ENCODE data around the gene MAPK6.

The MAPK6 gene

GRCh38 chr15:52056001-52056400, 37.0 kb downstream of the MAPK6 start:
- no peak for DNase-seq (ENCODE audit: extremely low read depth, insufficient read length)
- Histone ChIP-seq H3K27me3 (replicated peaks; ENCODE audit: control insufficient read depth, insufficient read depth, low read length) (no peaks in the 10 kb centered on the region), H3K4me3 (replicated peaks; ENCODE audit: low read depth, low read length) (no peak overlapping the region), H3K36me3 (ENCODE audit: control insufficient read depth, insufficient read depth, low read length) (peaks cover 14% of the 10 kb centered on the region)
- no peak for TF ChIP-seq CTCF (IDR thresholded peaks at IDR 0.05; ENCODE audit: insufficient read depth, low read length, poor library complexity, severe bottlenecking)

GRCh38 chr15:52056496-52056895, 37.5 kb downstream of the MAPK6 start:
- Histone ChIP-seq H3K4me3 (replicated peaks; ENCODE audit: low read depth, low read length) (no peak overlapping the region), H3K36me3 (ENCODE audit: control insufficient read depth, insufficient read depth, low read length) (peaks cover 13% of the 10 kb centered on the region), H3K27me3 (replicated peaks; ENCODE audit: control insufficient read depth, insufficient read depth, low read length) (no peaks in the 10 kb centered on the region)
- DNase-seq (ENCODE audit: extremely low read depth, insufficient read length), result no peak
- no peak for TF ChIP-seq CTCF (IDR thresholded peaks at IDR 0.05; ENCODE audit: insufficient read depth, low read length, poor library complexity, severe bottlenecking)

- H3K27me3 ChIP-seq (replicated peaks; ENCODE audit: control insufficient read depth, insufficient read depth, low read length), result no peaks in the 10 kb centered on the region
- H3K4me3 ChIP-seq (replicated peaks; ENCODE audit: low read depth, low read length), result no peak overlapping the region
- no peak for TF ChIP-seq CTCF (IDR thresholded peaks at IDR 0.05; ENCODE audit: insufficient read depth, low read length, poor library complexity, severe bottlenecking)
- peaks cover 11% of the 10 kb centered on the region for H3K36me3 ChIP-seq (ENCODE audit: control insufficient read depth, insufficient read depth, low read length)
- DNase-seq (ENCODE audit: extremely low read depth, insufficient read length), result no peak
These were observed 39.0 kb downstream of the MAPK6 start for GRCh38 chr15:52057996-52058395.

- no peak overlapping the region for H3K4me3 ChIP-seq (replicated peaks; ENCODE audit: low read depth, low read length)
- H3K36me3 ChIP-seq (ENCODE audit: control insufficient read depth, insufficient read depth, low read length), result peaks cover 11% of the 10 kb centered on the region
- DNase-seq (ENCODE audit: extremely low read depth, insufficient read length), result no peak
- H3K27me3 ChIP-seq (replicated peaks; ENCODE audit: control insufficient read depth, insufficient read depth, low read length), result no peaks in the 10 kb centered on the region
- TF ChIP-seq CTCF (IDR thresholded peaks at IDR 0.05; ENCODE audit: insufficient read depth, low read length, poor library complexity, severe bottlenecking), result no peak
These were observed 41.5 kb downstream of the MAPK6 start for GRCh38 chr15:52060501-52060900.

GRCh38 chr15:52066842-52067544, 48.0 kb downstream of the MAPK6 start:
- Histone ChIP-seq H3K36me3 (ENCODE audit: control insufficient read depth, insufficient read depth, low read length) (no peaks in the 10 kb centered on the region; the same call in none of the 2 replicates), H3K4me3 (replicated peaks; ENCODE audit: low read depth, low read length) (no peak overlapping the region), H3K27me3 (replicated peaks; ENCODE audit: control insufficient read depth, insufficient read depth, low read length) (no peaks in the 10 kb centered on the region)
- DNase-seq (ENCODE audit: extremely low read depth, insufficient read length), result no peak
- no peak for TF ChIP-seq CTCF (IDR thresholded peaks at IDR 0.05; ENCODE audit: insufficient read depth, low read length, poor library complexity, severe bottlenecking)

- Histone ChIP-seq H3K27me3 (replicated peaks; ENCODE audit: control insufficient read depth, insufficient read depth, low read length) (no peaks in the 10 kb centered on the region), H3K4me3 (replicated peaks; ENCODE audit: low read depth, low read length) (no peak overlapping the region), H3K36me3 (ENCODE audit: control insufficient read depth, insufficient read depth, low read length) (no peaks in the 10 kb centered on the region; the same call in none of the 2 replicates)
- TF ChIP-seq CTCF (IDR thresholded peaks at IDR 0.05; ENCODE audit: insufficient read depth, low read length, poor library complexity, severe bottlenecking), result no peak
- no peak for DNase-seq (ENCODE audit: extremely low read depth, insufficient read length)
These were observed 48.5 kb downstream of the MAPK6 start for GRCh38 chr15:52067545-52067926.

All from GM06990 (cell line).